SJCRH30 (cell line): ENCODE measurements around the gene MAD1L1. TPM values are rescaled to one million over a fixed set of nuclear protein-coding genes. Genes with fewer than 3 reads are reported as not detected.

Source experiments
- DNase-seq, 2 experiments: peaks; one replicate each; pipeline ENCODE4 v3.0.0-alpha.2; 2015 to 2020
- H3K27ac ChIP-seq: fragments of 250-450 bp; sonication (Bioruptor Pico); 2 replicates; pipeline ENCODE4 v1.5.1; 2020; ENCODE audit warnings: mild to moderate bottlenecking, moderate library complexity
- H3K27me3 ChIP-seq: fragments of 250-450 bp; sonication (Bioruptor Pico); 2 replicates; pipeline ENCODE4 v1.5.1; 2020; ENCODE audit warnings: mild to moderate bottlenecking, moderate library complexity
- H3K36me3 ChIP-seq: fragments of 250-450 bp; sonication (Bioruptor Pico); 2 replicates; pipeline ENCODE4 v1.5.1; 2020; ENCODE audit warnings: mild to moderate bottlenecking, moderate library complexity
- H3K4me1 ChIP-seq: fragments of 250-450 bp; sonication (Bioruptor Pico); 2 replicates; pipeline ENCODE4 v1.5.1; 2020; ENCODE audit warnings: mild to moderate bottlenecking, moderate library complexity
- H3K4me3 ChIP-seq: fragments of 250-450 bp; sonication (Bioruptor Pico); 2 replicates; pipeline ENCODE4 v1.5.1; 2020; ENCODE audit warnings: mild to moderate bottlenecking, moderate library complexity
- H3K9me3 ChIP-seq: fragments of 250-450 bp; sonication (Bioruptor Pico); replicated peaks from 2 replicates; pipeline ENCODE4 v1.5.1; 2020; ENCODE audit warnings: mild to moderate bottlenecking, moderate library complexity
- total RNA-seq: library from RNA; depleted of rRNA; stranded (reverse); fragments of >200 nt; shearing (Covaris generic); gene quantifications from 2 replicates; pipeline ENCODE4 v1.2.3, GENCODE V29; 2014

The MAD1L1 gene
- total RNA-seq, 1 experiment from 2014 or later = 31.5 TPM

DNA sequence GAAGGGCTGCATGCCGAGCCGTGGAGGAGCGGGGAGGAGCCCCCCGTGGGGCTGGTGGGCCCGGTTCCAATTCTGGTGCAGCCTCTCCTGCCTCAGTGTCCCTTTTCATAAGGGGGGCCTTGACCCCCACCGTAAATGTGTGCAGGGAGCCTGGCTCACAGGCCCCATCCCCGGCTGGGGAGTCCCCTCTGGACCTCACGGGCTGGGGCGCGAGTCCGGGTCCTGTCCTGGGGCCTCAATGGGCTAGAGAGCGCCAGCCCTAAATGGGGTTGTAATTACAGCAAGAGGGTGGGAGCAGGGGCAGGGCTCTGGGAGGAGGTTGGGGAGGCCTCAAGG, 359.7 kb downstream of the MAD1L1 start:
- H3K27ac ChIP-seq = no peak overlapping the region
- H3K36me3 ChIP-seq = no peaks in the 10 kb centered on the region
- no peaks in the 10 kb centered on the region for H3K27me3 ChIP-seq
- H3K9me3 ChIP-seq = no peaks in the 10 kb centered on the region
- no peak overlapping the region for H3K4me3 ChIP-seq
- no peaks in the 10 kb centered on the region for H3K4me1 ChIP-seq
- DNase-seq = no peak

DNA sequence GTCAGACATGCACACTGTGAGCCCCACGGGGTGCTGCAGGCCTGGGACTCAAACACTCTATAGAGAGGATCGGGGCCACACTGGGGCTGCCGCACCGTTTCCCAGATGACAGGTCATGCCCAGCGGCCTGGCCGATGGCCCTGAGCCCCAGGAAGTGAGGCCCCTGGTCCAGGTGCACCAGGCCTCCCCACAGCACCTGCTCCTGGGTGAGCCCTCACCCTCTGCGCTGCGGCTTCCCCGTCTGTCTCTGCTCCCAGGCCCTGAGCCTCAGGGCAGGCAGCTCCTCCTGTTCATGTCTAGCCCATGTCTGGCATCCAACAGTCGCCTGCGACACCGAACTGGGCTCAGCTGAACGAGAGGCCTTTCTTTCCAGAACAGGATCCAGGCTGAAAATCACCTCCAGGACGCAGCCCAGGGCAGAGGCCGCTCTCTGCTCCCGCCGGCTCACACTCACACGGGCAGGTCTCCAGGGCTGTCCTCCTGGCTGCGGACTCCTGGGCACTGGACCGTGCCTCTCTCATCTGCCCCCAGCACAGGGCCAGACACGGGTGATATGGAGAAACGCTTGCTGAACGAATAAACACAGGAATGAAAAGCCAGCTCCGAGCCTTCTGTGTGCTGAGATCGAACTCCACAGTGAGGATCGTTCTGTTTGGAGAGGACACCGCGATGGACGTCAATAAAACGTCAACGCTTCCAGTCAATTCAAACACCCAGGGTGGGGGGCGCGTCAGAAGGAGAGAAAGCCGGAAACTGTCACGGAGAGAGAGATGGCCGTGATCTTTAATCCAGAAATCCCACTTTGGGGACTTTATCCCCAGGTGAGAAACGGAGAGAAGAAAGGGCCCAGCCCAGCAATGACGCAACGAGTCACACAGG, 360.3 kb downstream of the MAD1L1 start:
- DNase-seq = no peak
- Histone ChIP-seq H3K9me3 (no peaks in the 10 kb centered on the region), H3K27ac (no peak overlapping the region), H3K4me3 (no peak overlapping the region), H3K4me1 (no peaks in the 10 kb centered on the region), H3K27me3 (no peaks in the 10 kb centered on the region), H3K36me3 (no peaks in the 10 kb centered on the region)

DNA sequence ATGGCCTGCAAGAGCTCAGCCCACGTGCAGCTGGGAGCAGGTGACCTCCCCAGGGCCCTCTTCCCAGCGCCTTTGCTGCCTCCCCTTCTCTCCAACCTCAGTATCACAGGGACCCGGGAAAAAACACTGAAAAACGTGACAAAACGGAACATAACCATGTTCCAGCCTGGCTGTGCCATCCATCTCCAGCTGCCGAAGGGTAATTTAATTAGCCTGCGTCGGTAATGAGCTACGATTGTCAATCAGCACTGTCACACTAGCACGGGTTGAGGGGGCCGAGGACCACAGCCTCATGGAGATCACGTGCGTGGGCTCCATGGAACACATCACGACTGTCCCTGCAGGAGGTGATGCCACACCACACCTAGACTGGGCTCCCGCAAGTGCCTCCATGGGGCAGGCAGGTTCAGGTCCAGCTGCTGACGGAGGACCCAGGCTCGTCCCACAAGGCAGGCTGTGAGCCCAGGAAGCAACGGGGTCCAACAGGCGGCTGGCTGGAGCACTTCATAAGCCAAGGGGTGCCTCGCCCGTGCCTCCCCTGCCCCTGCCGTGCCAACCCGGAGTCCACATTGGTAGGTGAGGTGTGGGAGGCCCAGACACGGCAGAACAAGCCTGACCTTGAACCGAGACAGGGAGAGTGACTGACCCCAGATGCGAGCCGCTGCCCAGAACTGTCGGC, 363.2 kb downstream of the MAD1L1 start:
- Histone ChIP-seq H3K27me3 (no peaks in the 10 kb centered on the region), H3K9me3 (no peaks in the 10 kb centered on the region), H3K4me1 (no peaks in the 10 kb centered on the region), H3K4me3 (no peak overlapping the region), H3K36me3 (no peaks in the 10 kb centered on the region), H3K27ac (no peak overlapping the region)
- no peak for DNase-seq

DNA sequence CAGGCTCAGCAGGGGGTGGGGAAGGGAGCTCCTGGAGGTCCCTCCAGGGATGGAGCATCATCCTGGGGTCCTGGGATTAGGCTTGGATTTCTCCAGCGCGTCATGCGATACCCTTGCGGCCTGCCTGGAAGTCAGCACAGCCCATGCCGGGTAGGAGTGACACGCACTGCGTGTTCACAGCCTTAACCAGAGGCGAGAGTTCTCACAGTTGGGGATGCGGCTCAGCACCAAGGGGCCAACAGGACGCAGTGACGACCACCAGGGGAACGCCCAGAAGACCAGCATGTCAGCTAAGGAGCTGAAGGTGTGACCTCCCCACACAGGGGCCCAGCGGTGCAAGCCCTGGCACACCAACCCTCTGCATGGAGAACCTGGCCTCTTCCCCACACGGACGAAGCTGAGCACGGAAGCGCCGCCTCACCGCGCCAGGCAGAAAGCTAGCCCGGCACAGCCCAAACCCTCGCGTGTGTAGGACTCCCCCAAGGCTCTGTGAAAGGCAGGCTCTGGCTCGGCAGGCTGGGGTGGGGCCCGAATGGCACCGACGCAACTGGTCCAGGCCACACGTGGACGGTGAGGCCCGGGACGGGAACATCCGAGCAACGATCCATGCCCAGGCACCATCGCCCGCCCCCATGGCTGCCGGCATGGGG, 364.1 kb downstream of the MAD1L1 start:
- Histone ChIP-seq H3K4me3 (no peak overlapping the region), H3K36me3 (no peaks in the 10 kb centered on the region), H3K4me1 (no peaks in the 10 kb centered on the region), H3K27ac (no peak overlapping the region), H3K27me3 (no peaks in the 10 kb centered on the region), H3K9me3 (no peaks in the 10 kb centered on the region)
- DNase-seq = no peak

DNA sequence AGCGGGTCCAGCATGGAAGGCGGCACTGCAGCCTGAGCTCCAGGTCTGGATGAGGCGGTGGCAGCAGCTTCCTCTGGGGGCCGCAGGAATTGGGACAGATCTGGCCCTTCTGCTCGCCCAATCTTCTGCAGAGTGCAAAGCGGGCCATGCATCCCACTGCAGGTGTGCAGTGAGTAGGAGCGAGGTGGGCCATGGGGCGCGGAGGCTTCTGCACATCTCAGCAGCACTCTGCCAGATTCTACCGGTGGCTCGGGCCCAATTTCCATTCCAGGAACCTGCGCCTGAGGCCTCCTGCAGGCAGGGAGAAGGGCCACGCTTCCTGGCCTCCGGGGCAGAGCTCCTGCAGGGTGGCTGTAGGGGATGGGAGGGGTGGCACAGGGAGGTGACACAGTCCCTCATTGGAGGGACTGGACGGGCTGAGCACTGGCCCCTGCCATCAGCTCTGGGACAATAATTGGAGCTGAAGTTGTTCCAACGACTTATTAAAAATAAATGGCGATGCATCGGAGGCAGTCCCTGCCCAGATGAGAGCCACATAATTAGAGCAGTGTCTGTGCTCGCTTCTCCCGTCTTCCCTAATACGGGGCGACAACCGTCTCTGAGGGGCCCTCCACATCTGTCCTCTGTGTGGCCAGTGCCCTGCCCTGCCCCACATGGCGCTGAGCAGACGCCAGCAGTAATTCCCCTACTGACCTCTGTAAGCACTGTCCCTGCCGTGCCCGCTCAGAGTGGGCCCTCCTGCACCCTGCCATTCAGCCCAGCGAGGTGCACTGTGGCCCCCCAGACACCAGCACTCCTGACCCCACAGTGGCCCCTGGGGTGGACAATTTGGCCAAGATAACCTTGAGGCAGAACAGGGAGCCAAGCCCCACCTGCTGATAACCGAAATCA, 365.1 kb downstream of the MAD1L1 start:
- Histone ChIP-seq H3K36me3 (no peaks in the 10 kb centered on the region), H3K27me3 (no peaks in the 10 kb centered on the region), H3K27ac (no peak overlapping the region), H3K4me3 (no peak overlapping the region), H3K9me3 (no peaks in the 10 kb centered on the region), H3K4me1 (no peaks in the 10 kb centered on the region)
- DNase-seq = no peak

DNA sequence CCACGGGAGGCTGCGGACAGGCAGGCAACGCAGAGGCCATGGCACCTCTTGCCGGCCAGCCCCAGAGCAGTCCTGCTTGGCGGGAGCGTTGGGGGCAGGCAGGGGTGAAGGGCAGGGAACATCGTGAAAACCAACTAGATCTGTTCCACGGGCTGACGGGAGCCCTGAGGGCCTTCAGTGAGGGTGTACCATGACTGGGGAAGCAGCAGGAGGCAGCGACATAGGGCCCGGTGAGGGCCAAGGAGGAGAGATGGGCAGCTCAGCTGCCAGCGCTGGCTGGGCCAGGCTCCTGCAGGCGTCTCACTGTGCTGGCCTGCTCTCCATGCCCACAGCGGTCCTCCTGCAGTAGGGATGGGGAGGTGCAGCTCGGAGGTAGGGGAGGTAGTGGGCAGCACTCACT, 366.1 kb downstream of the MAD1L1 start:
- no peak overlapping the region for H3K27ac ChIP-seq
- no peaks in the 10 kb centered on the region for H3K27me3 ChIP-seq
- H3K4me3 ChIP-seq = no peak overlapping the region
- H3K36me3 ChIP-seq = no peaks in the 10 kb centered on the region
- no peak for DNase-seq
- H3K9me3 ChIP-seq = no peaks in the 10 kb centered on the region
- no peaks in the 10 kb centered on the region for H3K4me1 ChIP-seq

DNA sequence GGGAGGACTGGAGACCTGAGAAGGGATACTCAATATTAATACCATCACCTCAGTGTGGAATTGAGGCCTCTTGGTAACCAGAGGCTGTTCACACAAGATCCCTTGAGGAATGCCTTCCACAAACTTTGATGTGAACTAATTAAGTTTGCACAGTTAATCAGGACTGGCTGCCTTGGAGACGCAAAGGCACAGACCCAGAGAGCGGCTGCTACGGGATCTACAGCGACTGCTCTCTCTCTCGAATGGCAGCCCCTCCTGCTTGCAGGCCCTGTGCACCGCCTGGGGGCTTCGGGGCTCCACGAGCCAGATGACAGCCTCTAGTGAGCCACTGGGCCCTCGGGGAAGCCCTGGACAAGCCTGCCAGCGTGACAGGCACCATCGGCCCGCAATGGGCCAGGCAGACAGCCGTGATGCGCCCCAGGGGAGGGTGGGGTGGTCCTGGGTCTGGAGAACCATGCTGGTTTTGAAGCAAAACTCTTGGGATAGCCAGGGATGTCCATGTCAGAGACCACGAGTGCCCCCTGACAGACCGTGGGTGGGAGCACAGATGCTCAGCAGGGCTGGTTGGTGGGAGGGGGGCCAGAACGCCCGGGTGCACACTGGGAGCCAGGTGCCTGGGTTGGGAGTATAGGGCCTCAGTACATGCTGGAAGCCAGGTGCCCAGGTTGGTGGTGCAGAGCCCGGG, 367.0 kb downstream of the MAD1L1 start:
- Histone ChIP-seq H3K9me3 (no peaks in the 10 kb centered on the region), H3K4me1 (no peaks in the 10 kb centered on the region), H3K27me3 (no peaks in the 10 kb centered on the region), H3K27ac (no peak overlapping the region), H3K4me3 (no peak overlapping the region), H3K36me3 (no peaks in the 10 kb centered on the region)
- no peak for DNase-seq

DNA sequence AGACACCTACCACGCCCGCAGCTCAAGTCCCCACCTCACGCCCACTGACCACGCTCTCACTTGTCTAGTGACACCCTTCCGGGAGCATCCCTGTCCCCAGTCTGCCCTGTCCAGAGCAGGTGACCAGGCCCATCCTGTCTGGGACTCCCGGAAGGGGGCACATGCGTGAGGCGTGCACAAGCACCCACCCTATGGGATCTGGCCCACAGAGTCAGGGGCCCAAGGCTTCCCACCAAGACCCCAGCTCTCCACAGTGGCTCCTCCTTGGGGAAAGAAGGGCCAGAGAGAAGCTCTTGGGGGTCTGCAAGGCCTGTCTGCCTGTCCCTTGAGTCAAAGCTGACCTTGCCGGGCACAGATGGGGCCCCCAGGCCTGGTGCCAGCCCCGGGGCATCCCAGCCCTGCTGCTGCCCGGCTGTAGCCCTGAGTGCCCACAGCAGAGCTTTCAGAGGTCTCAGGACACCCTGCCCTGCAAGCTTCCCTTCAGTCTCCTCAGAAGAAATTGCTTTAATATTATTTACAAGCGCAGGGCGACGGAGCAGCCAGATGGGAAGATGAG, 367.7 kb downstream of the MAD1L1 start:
- no peak for DNase-seq
- H3K9me3 ChIP-seq = no peaks in the 10 kb centered on the region
- no peak overlapping the region for H3K4me3 ChIP-seq
- no peak overlapping the region for H3K27ac ChIP-seq
- no peaks in the 10 kb centered on the region for H3K4me1 ChIP-seq
- no peaks in the 10 kb centered on the region for H3K27me3 ChIP-seq
- H3K36me3 ChIP-seq = no peaks in the 10 kb centered on the region

DNA sequence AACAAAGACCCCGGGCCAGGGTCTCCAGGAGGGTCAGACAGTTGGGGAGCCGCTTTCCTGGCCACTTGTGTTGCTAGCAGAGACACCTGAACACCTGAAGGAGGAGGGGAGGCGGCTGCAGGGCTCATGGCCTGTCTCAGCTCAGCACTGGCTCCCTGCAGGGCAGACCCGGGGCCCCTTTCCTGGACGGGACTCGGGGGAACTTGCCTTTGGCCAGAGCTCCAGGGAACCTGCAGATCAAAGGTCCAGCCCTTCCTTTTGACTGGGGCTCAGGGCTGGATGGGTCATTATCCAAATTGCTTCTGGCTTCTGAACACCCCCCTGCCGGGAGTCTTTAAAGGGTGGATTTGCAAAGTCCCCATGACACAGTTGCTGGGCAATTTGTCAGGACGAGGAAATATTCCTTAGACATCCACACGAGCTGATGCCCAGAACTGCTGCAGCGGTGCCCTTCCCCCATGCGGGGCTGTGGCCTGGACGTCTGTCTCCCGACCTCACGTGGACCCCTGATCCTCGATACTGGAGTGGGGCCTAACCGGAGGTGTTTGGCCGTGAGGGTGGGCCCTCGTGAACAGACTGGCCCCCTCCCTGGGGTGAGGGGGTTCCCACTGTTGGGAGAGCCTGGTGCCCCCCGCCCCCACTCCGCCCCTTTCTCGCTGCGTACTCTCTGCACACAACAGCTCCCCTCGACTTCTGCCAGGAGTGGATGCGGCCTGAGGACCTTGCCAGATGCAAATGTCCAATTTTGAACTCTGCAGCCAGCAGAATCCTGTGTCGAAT, 368.4 kb downstream of the MAD1L1 start:
- H3K9me3 ChIP-seq = no peaks in the 10 kb centered on the region
- no peaks in the 10 kb centered on the region for H3K27me3 ChIP-seq
- no peak for DNase-seq
- H3K27ac ChIP-seq = no peak overlapping the region
- H3K36me3 ChIP-seq = no peaks in the 10 kb centered on the region
- no peaks in the 10 kb centered on the region for H3K4me1 ChIP-seq
- H3K4me3 ChIP-seq = no peak overlapping the region

DNA sequence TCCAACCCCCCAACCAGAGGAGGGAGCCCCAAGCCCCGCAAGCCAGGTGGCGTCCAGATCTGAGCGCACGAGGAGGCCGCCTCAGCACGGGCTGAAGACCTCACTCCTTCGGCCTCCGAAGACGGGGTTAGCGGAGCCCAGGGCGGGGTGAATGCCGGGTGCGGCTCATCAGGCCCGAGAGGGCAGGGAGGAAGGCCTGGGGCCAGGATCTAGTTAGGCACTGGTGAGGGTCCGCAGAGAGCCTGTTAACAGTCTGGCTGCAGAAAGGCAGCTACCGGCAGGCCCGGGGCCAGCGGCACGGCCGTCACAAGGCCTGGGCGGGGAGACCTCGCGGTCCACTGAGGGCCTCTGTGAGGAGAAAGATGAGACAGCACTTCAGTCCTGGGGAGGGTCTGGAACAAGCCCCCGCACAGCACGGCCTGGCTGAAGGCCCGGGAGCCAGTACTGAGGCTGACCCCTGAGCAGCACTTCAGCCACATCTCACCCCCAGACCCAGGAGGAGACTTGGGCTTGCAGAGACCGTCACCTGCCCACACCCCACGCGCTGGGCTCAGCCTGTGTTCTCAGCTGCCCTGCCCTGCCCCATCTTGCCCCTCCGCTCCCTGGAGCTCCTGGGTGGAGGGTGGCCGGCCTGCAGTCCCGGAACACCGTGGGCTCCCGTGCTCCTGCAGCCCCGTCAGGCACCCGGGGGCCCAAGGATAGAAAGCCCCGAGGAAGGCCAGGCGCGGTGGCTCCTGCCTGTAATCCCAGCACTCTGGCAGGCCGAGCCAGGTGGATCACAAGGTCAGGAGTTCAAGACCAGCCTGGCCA, 369.4 kb downstream of the MAD1L1 start:
- no peak overlapping the region for H3K27ac ChIP-seq
- no peaks in the 10 kb centered on the region for H3K4me1 ChIP-seq
- H3K27me3 ChIP-seq = no peaks in the 10 kb centered on the region
- no peak for DNase-seq
- H3K36me3 ChIP-seq = no peaks in the 10 kb centered on the region
- no peaks in the 10 kb centered on the region for H3K9me3 ChIP-seq
- no peak overlapping the region for H3K4me3 ChIP-seq

DNA sequence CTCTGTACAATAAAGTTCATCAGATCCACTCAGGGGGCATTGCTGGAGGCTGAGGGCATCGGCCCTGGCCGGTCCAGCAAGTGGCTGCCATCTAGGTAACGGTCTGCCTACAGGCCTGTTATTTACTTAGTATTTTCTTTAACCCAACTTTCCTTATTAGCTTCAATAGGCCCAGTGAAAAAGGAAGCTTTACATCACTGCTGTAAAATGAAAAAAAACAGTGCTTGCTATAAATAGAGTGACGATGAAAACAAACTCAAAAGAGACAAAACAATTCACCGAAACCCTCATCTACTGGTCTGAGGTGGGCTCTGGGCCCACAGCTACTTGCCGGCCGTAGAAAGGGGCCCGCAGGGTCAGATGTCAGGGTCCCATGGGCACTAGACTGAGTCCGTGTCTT, 370.2 kb downstream of the MAD1L1 start:
- Histone ChIP-seq H3K9me3 (no peaks in the 10 kb centered on the region), H3K27me3 (no peaks in the 10 kb centered on the region), H3K4me1 (no peaks in the 10 kb centered on the region), H3K27ac (no peak overlapping the region), H3K36me3 (no peaks in the 10 kb centered on the region), H3K4me3 (no peak overlapping the region)
- DNase-seq = no peak

DNA sequence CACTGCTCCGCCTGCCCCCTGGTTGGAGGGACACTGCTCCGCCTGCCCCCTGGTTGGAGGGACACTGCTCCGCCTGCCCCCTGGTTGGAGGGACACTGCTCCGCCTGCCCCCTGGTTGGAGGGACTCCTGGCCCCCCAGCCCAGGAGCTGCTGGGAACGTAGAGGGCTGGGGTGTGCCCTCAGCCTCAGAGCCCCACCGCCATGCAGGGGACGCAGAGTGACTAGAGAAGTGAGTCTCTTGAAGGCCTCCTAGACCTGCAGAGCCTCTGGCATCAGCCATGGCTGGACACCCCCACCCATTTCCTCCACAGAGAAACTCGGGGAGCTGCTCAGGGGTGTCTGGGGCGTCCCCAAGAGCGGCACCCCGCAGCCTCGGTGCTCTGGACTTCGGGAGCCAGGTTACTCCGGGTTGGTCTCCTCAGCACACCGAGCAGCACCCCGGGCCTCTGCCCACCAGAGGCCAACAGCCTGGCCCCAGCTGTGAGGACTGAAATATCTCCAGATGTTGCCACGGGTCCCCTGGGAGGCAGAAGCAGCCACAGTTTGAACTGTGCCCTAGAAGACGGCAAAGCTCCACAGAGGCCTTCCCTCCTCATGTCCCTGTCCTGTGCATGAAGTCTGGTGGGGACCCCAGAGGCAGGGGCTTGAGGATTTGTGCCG, 370.8 kb downstream of the MAD1L1 start:
- H3K9me3 ChIP-seq = no peaks in the 10 kb centered on the region
- no peaks in the 10 kb centered on the region for H3K36me3 ChIP-seq
- H3K27ac ChIP-seq = no peak overlapping the region
- no peak for DNase-seq
- H3K27me3 ChIP-seq = no peaks in the 10 kb centered on the region
- H3K4me3 ChIP-seq = no peak overlapping the region
- H3K4me1 ChIP-seq = no peaks in the 10 kb centered on the region
